Activated CD8-positive, alpha-beta memory T cell treated with anti-CD3 and anti-CD28 coated beads for 24 hours (primary cell): Measurements from ENCODE around the gene CARD19.

Experiments
- DNase-seq: peaks from one replicate; pipeline ENCODE4 v3.0.0-alpha.2; 2020

CARD19 gene

GRCh38 chr9:93134740-93135444, 38.9 kb downstream of the CARD19 start:
- no peak for DNase-seq

GRCh38 chr9:93136011-93136440, 40.0 kb downstream of the CARD19 start:
- DNase-seq = no peak

- DNase-seq = no peak
Observed at GRCh38 chr9:93137362-93137761, 41.3 kb downstream of the CARD19 start.

- no peak for DNase-seq
Observed at GRCh38 chr9:93138171-93138764, 42.3 kb downstream of the CARD19 start.

GRCh38 chr9:93139365-93140182, 43.6 kb downstream of the CARD19 start:
- no peak for DNase-seq

GRCh38 chr9:93141771-93142483, 45.9 kb downstream of the CARD19 start:
- DNase-seq = no peak

- peak; percentile 82 for DNase-seq
Observed at GRCh38 chr9:93143830-93144530, 48.0 kb downstream of the CARD19 start.

- peak; percentile 64 for DNase-seq
Observed at GRCh38 chr9:93146696-93147095, 50.7 kb downstream of the CARD19 start.

GRCh38 chr9:93147632-93148031, 51.6 kb downstream of the CARD19 start:
- no peak for DNase-seq

GRCh38 chr9:93148721-93149120, 52.7 kb downstream of the CARD19 start:
- DNase-seq = no peak

- no peak for DNase-seq
Observed at GRCh38 chr9:93149361-93149760, 53.3 kb downstream of the CARD19 start.

- no peak for DNase-seq
Observed at GRCh38 chr9:93151097-93151784, 55.2 kb downstream of the CARD19 start.

- DNase-seq = no peak
Observed at GRCh38 chr9:93154293-93154903, 58.4 kb downstream of the CARD19 start.

- no peak for DNase-seq
Observed at GRCh38 chr9:93155716-93156474, 59.9 kb downstream of the CARD19 start.

GRCh38 chr9:93156475-93157008, 60.5 kb downstream of the CARD19 start:
- DNase-seq = no peak

GRCh38 chr9:93159601-93160471, 63.8 kb downstream of the CARD19 start:
- peak; percentile 91 for DNase-seq

- DNase-seq = no peak
Observed at GRCh38 chr9:93161786-93162562, 66.0 kb downstream of the CARD19 start.
